Gastrocnemius medialis (tissue), 4 donors: ENCODE results near the gene DIRAS2.

Source experiments
- CTCF ChIP-seq, 5 experiments: fragments of 450-650 bp in 3 of 5; fragments of 200-600 bp in 2 of 5; sonication (generic) in 2 of 5; IDR thresholded peaks in 4 of 5; conservative IDR thresholded peaks in 1 of 5; 1 replicate in 4 of 5; 2 replicates in 1 of 5; pipeline ENCODE4 v1.5.1; 2016 to 2019; ENCODE audit warnings: antibody characterized with exemption in 5 of 5, mild to moderate bottlenecking in 3 of 5, moderate library complexity in 3 of 5
- POLR2A ChIP-seq, 2 donors: fragments of 450-650 bp; IDR thresholded peaks; one replicate each; pipeline ENCODE4 v1.6.1; 2017; ENCODE audit warnings: antibody characterized with exemption in 2 of 2, mild to moderate bottlenecking in 2 of 2, moderate library complexity in 2 of 2

DNA sequence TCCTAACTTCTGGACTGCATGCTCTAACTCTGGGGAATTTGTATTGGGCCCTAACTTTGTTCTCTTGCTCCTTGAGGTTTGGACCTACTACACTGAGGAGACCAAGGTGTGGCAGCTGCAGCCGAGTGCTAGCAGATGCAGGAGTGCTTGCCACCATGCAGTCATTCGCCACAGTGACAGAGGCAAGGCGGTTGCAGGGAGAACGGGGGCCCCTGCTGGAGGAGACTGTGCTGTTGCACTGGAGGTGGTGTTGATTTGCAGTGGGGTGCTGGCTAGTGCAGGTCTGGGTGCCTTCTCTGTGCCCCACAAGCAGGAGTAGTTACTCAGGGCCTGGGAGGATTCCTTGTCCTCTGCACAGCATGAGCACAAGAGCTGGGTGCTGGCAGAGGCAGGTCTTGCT is 22.4 kb upstream of the DIRAS2 start:
- TF ChIP-seq CTCF (IDR thresholded peaks at IDR 0.05 in 4 of 5, conservative IDR thresholded peaks at IDR 0.05 in 1 of 5), result no peak
- no peak for TF ChIP-seq POLR2A (IDR thresholded peaks at IDR 0.05)
